HCT116 (cell line): ENCODE results near the gene APAF1.
"Not testable (repeated sequence)": the region's sequence is repeated elsewhere in the genome, so short reads cannot be mapped to it uniquely, and the experiment has no call there.

Experiments used
- CTCF ChIP-seq, 3 experiments: fragments of 200-600 bp in 1 of 3; sonication (generic) in 1 of 3; IDR thresholded peaks in 2 of 3; conservative IDR thresholded peaks in 1 of 3; 2 replicates each; pipeline ENCODE4 v1.5.1; 2012 to 2017; ENCODE audit warnings: low read depth in 2 of 3, low read length in 2 of 3, antibody characterized with exemption in 1 of 3, borderline replicate concordance in 1 of 3, control low read depth in 1 of 3, mild to moderate bottlenecking in 1 of 3, mixed read lengths in 1 of 3, mixed run types in 1 of 3, moderate library complexity in 1 of 3; ENCODE audit not compliant: insufficient read depth in 1 of 3
- EZH2 ChIP-seq: fragments of 200-600 bp; sonication (generic); IDR thresholded peaks from 2 replicates; pipeline ENCODE4 v1.6.1; 2017; ENCODE audit warnings: antibody characterized with exemption, mixed run types
- POLR2A ChIP-seq: IDR thresholded peaks from 2 replicates; pipeline ENCODE4 v1.7.0; 2011; ENCODE audit warnings: borderline replicate concordance; ENCODE audit not compliant: insufficient read depth, insufficient read length; ENCODE audit errors: extremely low read depth
- POLR2AphosphoS5 ChIP-seq: IDR thresholded peaks from 2 replicates; pipeline ENCODE4 v1.6.1; 2011; ENCODE audit warnings: mild to moderate bottlenecking, low read depth, low read length, moderate library complexity

GRCh38 chr12:98642801-98643200 lies 2.3 kb upstream of the APAF1 start:
- TF ChIP-seq CTCF (IDR thresholded peaks at IDR 0.05 in 2 of 3, conservative IDR thresholded peaks at IDR 0.05 in 1 of 3; ENCODE audit: borderline replicate concordance in 1 of 3, insufficient read depth in 1 of 3, low read depth in 2 of 3, low read length in 2 of 3); POLR2A; EZH2; POLR2AphosphoS5: not testable (repeated sequence)
